SK-N-SH treated with all-trans-retinoic acid at 6 μM for 48 hours (cell line): ENCODE measurements around the gene LTK.

Source experiments
- ARNTL ChIP-seq: fragments of 450-650 bp; formaldehyde crosslinking; IDR thresholded peaks from 2 replicates; pipeline ENCODE4 v1.5.0; 2020; ENCODE audit warnings: low read depth, mild to moderate bottlenecking, moderate library complexity, borderline replicate concordance
- BACH2 ChIP-seq: fragments of 250-450 bp; sonication (Bioruptor Pico); IDR thresholded peaks from 2 replicates; pipeline ENCODE4 v1.9.0; 2021; ENCODE audit warnings: mild to moderate bottlenecking, borderline replicate concordance
- CSDC2 ChIP-seq: fragments of 250-450 bp; sonication (Bioruptor Pico); IDR thresholded peaks from 2 replicates; pipeline ENCODE4 v1.5.0; 2020; ENCODE audit warnings: mild to moderate bottlenecking, moderate library complexity
- OSR1 ChIP-seq: fragments of 250-450 bp; sonication (Bioruptor Pico); IDR thresholded peaks from 2 replicates; pipeline ENCODE4 v1.8.0; 2022; ENCODE audit warnings: moderate library complexity, mild to moderate bottlenecking, inconsistent platforms
- RARB ChIP-seq: fragments of 250-450 bp; sonication (Bioruptor Pico); IDR thresholded peaks from 2 replicates; pipeline ENCODE4 v1.8.0; 2021; ENCODE audit warnings: mild to moderate bottlenecking, moderate library complexity
- TCF4 ChIP-seq: fragments of 250-450 bp; sonication (Bioruptor Pico); IDR thresholded peaks from 2 replicates; pipeline ENCODE4 v1.8.0; 2021; ENCODE audit warnings: mild to moderate bottlenecking, moderate library complexity, borderline replicate concordance
- TSHZ2 ChIP-seq: fragments of 250-450 bp; sonication (Bioruptor Pico); IDR thresholded peaks from 2 replicates; pipeline ENCODE4 v1.5.0; 2020; ENCODE audit warnings: mild to moderate bottlenecking, moderate library complexity
- ZC3H10 ChIP-seq: fragments of 250-450 bp; sonication (Bioruptor Pico); IDR thresholded peaks from 2 replicates; pipeline ENCODE4 v1.5.1; 2021; ENCODE audit warnings: mild to moderate bottlenecking, moderate library complexity
- ZFP30 ChIP-seq: fragments of 450-650 bp; formaldehyde crosslinking; IDR thresholded peaks from 2 replicates; pipeline ENCODE4 v1.5.0; 2022; ENCODE audit warnings: mild to moderate bottlenecking, moderate library complexity
- ZNF70 ChIP-seq: fragments of 450-650 bp; formaldehyde crosslinking; IDR thresholded peaks from 2 replicates; pipeline ENCODE4 v1.5.0; 2020; ENCODE audit warnings: mild to moderate bottlenecking, moderate library complexity
- ZNF8 ChIP-seq: fragments of 450-650 bp; formaldehyde crosslinking; IDR thresholded peaks from 2 replicates; pipeline ENCODE4 v1.5.0; 2020; ENCODE audit warnings: mild to moderate bottlenecking, moderate library complexity
- TF ChIP-seq, protein P1 (sequence below): fragments of 250-450 bp; sonication (Bioruptor Pico); IDR thresholded peaks from 2 replicates; pipeline ENCODE4 v1.5.1; 2020; ENCODE audit warnings: low read depth, mild to moderate bottlenecking, moderate library complexity
- TF ChIP-seq, protein P2 (sequence below): fragments of 250-450 bp; sonication (Bioruptor Pico); IDR thresholded peaks from 2 replicates; pipeline ENCODE4 v1.8.0; 2020; ENCODE audit warnings: mild to moderate bottlenecking, moderate library complexity, borderline replicate concordance

GRCh38 chr15:41502795-41503668 lies 10.6 kb downstream of the LTK start:
- no peak for TF ChIP-seq CSDC2 (CRISPR knock-in tag)
- TF ChIP-seq, protein P1, sequence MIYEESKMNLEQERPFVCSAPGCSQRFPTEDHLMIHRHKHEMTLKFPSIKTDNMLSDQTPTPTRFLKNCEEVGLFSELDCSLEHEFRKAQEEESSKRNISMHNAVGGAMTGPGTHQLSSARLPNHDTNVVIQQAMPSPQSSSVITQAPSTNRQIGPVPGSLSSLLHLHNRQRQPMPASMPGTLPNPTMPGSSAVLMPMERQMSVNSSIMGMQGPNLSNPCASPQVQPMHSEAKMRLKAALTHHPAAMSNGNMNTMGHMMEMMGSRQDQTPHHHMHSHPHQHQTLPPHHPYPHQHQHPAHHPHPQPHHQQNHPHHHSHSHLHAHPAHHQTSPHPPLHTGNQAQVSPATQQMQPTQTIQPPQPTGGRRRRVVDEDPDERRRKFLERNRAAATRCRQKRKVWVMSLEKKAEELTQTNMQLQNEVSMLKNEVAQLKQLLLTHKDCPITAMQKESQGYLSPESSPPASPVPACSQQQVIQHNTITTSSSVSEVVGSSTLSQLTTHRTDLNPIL (CRISPR knock-in tag), result no peak
- no peak for TF ChIP-seq ZC3H10 (CRISPR knock-in tag)
- TF ChIP-seq, protein P2, sequence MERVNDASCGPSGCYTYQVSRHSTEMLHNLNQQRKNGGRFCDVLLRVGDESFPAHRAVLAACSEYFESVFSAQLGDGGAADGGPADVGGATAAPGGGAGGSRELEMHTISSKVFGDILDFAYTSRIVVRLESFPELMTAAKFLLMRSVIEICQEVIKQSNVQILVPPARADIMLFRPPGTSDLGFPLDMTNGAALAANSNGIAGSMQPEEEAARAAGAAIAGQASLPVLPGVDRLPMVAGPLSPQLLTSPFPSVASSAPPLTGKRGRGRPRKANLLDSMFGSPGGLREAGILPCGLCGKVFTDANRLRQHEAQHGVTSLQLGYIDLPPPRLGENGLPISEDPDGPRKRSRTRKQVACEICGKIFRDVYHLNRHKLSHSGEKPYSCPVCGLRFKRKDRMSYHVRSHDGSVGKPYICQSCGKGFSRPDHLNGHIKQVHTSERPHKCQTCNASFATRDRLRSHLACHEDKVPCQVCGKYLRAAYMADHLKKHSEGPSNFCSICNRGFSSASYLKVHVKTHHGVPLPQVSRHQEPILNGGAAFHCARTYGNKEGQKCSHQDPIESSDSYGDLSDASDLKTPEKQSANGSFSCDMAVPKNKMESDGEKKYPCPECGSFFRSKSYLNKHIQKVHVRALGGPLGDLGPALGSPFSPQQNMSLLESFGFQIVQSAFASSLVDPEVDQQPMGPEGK (CRISPR knock-in tag), result no peak
- no peak for TF ChIP-seq ZNF70
- no peak for TF ChIP-seq ARNTL
- no peak for TF ChIP-seq TSHZ2 (CRISPR knock-in tag)
- TF ChIP-seq OSR1 (CRISPR knock-in tag), result no peak
- TF ChIP-seq BACH2 (CRISPR knock-in tag), result no peak
- TF ChIP-seq RARB (CRISPR knock-in tag), result no peak
- TF ChIP-seq ZNF8, result no peak
- TF ChIP-seq TCF4 (CRISPR knock-in tag), result no peak
- no peak for TF ChIP-seq ZFP30 (CRISPR knock-in tag)
